HEK293 (cell line): ENCODE measurements around the gene CYP11A1.
A peak's percentile ranks its signal among the peaks of the same experiment; 100 is the strongest.

ENCODE experiments used
- CTCF ChIA-PET: fragments of 350-600 bp; formaldehyde crosslinking; extraction: SDS; loops from one replicate; lab custom pipeline; 2021; ENCODE audit warnings: antibody characterized with exemption; lab: Yijun Ruan, JAX
- POLR2A ChIA-PET: fragments of 300-600 bp; formaldehyde crosslinking; extraction: SDS; loops from one replicate; lab custom pipeline; 2020; ENCODE audit warnings: antibody characterized with exemption, inconsistent platforms; lab: Yijun Ruan, JAX
- H3K27ac ChIP-seq: fragments of 200-500 bp; sonication (Bioruptor generic); 2 replicates; pipeline ENCODE4 v1.5.1; 2014; ENCODE audit warnings: low read depth, low read length, control low read depth, inconsistent platforms; ENCODE audit errors: extremely low read depth
- H3K36me3 ChIP-seq, 2 experiments: fragments of 200-500 bp in 1 of 2; sonication (Bioruptor generic) in 1 of 2; 1 replicate in 1 of 2; 2 replicates in 1 of 2; pipeline ENCODE4 v1.5.1; 2014 to 2017; ENCODE audit warnings: inconsistent platforms in 2 of 2, low read length in 2 of 2; ENCODE audit not compliant: control insufficient read depth in 2 of 2, insufficient read depth in 1 of 2
- H3K4me1 ChIP-seq: fragments of 200-500 bp; sonication (Bioruptor generic); 2 replicates; pipeline ENCODE4 v1.5.1; 2014; ENCODE audit warnings: mild to moderate bottlenecking, low read length, inconsistent platforms; ENCODE audit not compliant: control insufficient read depth, insufficient read depth
- H3K4me3 ChIP-seq: 2 replicates; pipeline ENCODE4 v1.5.1; 2011; ENCODE audit warnings: low read depth, mild to moderate bottlenecking, control low read depth, low read length, moderate library complexity
- H3K9me3 ChIP-seq: fragments of 200-500 bp; sonication (Bioruptor generic); 2 replicates; pipeline ENCODE4 v1.5.1; 2014; ENCODE audit warnings: low read depth, low read length, inconsistent platforms; ENCODE audit not compliant: control insufficient read depth, insufficient read depth
- BCL11A ChIP-seq: fragments of 450-650 bp; formaldehyde crosslinking; IDR thresholded peaks from 2 replicates; pipeline ENCODE4 v1.5.1; 2016; ENCODE audit warnings: low read depth, missing biosample characterization, missing genetic modification characterization
- BCL11B ChIP-seq: fragments of 450-650 bp; formaldehyde crosslinking; IDR thresholded peaks from 2 replicates; pipeline ENCODE4 v1.5.1; 2016; ENCODE audit warnings: low read depth, missing biosample characterization, missing genetic modification characterization
- EGR2 ChIP-seq: fragments of 450-650 bp; formaldehyde crosslinking; IDR thresholded peaks from 2 replicates; pipeline ENCODE4 v1.5.1; 2016; ENCODE audit warnings: low read depth, missing biosample characterization, missing genetic modification characterization
- IKZF3 ChIP-seq: fragments of 450-650 bp; IDR thresholded peaks from 2 replicates; pipeline ENCODE4 v1.5.0; 2018; ENCODE audit warnings: missing biosample characterization, mild to moderate bottlenecking, missing genetic modification characterization, moderate library complexity
- KLF10 ChIP-seq: fragments of 450-650 bp; IDR thresholded peaks from 2 replicates; pipeline ENCODE4 v1.5.1; 2018; ENCODE audit warnings: missing biosample characterization, mild to moderate bottlenecking, missing genetic modification characterization
- PRDM1 ChIP-seq: fragments of 450-650 bp; formaldehyde crosslinking; IDR thresholded peaks from 2 replicates; pipeline ENCODE4; 2016; ENCODE audit warnings: missing biosample characterization, missing genetic modification characterization
- SETDB1 ChIP-seq: IDR thresholded peaks from one replicate; pipeline ENCODE4 v1.6.1; 2017; ENCODE audit warnings: mild to moderate bottlenecking, low read length, moderate library complexity, mixed read lengths; ENCODE audit not compliant: insufficient read length
- ZFHX2 ChIP-seq: fragments of 450-650 bp; formaldehyde crosslinking; conservative IDR thresholded peaks from 2 replicates; pipeline ENCODE4 v1.5.1; 2016; ENCODE audit warnings: missing biosample characterization, missing genetic modification characterization
- ZIC2 ChIP-seq: fragments of 450-650 bp; formaldehyde crosslinking; IDR thresholded peaks from 2 replicates; pipeline ENCODE4 v1.5.1; 2016; ENCODE audit warnings: missing biosample characterization, missing genetic modification characterization
- ZNF140 ChIP-seq: fragments of 450-650 bp; formaldehyde crosslinking; IDR thresholded peaks from 2 replicates; pipeline ENCODE4 v1.5.1; 2016; ENCODE audit warnings: missing biosample characterization, missing genetic modification characterization
- ZNF169 ChIP-seq: fragments of 450-650 bp; formaldehyde crosslinking; IDR thresholded peaks from 2 replicates; pipeline ENCODE4 v1.5.1; 2016; ENCODE audit warnings: missing biosample characterization, missing genetic modification characterization
- ZNF174 ChIP-seq: fragments of 450-650 bp; formaldehyde crosslinking; IDR thresholded peaks from 2 replicates; pipeline ENCODE4 v1.5.0; 2017; ENCODE audit warnings: missing biosample characterization, mild to moderate bottlenecking, missing genetic modification characterization
- ZNF202 ChIP-seq: fragments of 450-650 bp; formaldehyde crosslinking; IDR thresholded peaks from 2 replicates; pipeline ENCODE4 v1.5.1; 2016; ENCODE audit warnings: missing biosample characterization, missing genetic modification characterization, borderline replicate concordance
- ZNF266 ChIP-seq: fragments of 450-650 bp; formaldehyde crosslinking; IDR thresholded peaks from 2 replicates; pipeline ENCODE4 v1.5.1; 2016; ENCODE audit warnings: missing biosample characterization, missing genetic modification characterization, low read depth
- ZNF302 ChIP-seq: fragments of 450-650 bp; formaldehyde crosslinking; IDR thresholded peaks from 2 replicates; pipeline ENCODE4 v1.5.1; 2016; ENCODE audit warnings: missing biosample characterization, missing genetic modification characterization, low read depth
- ZNF324 ChIP-seq: fragments of 450-650 bp; formaldehyde crosslinking; IDR thresholded peaks from 2 replicates; pipeline ENCODE4 v1.5.1; 2016; ENCODE audit warnings: missing biosample characterization, missing genetic modification characterization
- ZNF335 ChIP-seq: fragments of 450-650 bp; formaldehyde crosslinking; conservative IDR thresholded peaks from 2 replicates; pipeline ENCODE4 v1.5.1; 2016; ENCODE audit warnings: missing biosample characterization, missing genetic modification characterization
- ZNF514 ChIP-seq: fragments of 450-650 bp; formaldehyde crosslinking; IDR thresholded peaks from 2 replicates; pipeline ENCODE4 v1.5.1; 2016; ENCODE audit warnings: missing biosample characterization, missing genetic modification characterization
- ZNF548 ChIP-seq: fragments of 450-650 bp; formaldehyde crosslinking; IDR thresholded peaks from 2 replicates; pipeline ENCODE4 v1.5.1; 2016; ENCODE audit warnings: missing biosample characterization, missing genetic modification characterization
- ZNF555 ChIP-seq: fragments of 450-650 bp; formaldehyde crosslinking; conservative IDR thresholded peaks from 2 replicates; pipeline ENCODE4 v1.5.1; 2017; ENCODE audit warnings: missing biosample characterization, mild to moderate bottlenecking, missing genetic modification characterization, inconsistent platforms
- ZNF560 ChIP-seq: fragments of 450-650 bp; formaldehyde crosslinking; IDR thresholded peaks from 2 replicates; pipeline ENCODE4 v1.5.1; 2017; ENCODE audit warnings: missing biosample characterization, missing genetic modification characterization, borderline replicate concordance
- ZNF664 ChIP-seq: fragments of 450-650 bp; formaldehyde crosslinking; IDR thresholded peaks from 2 replicates; pipeline ENCODE4 v1.5.1; 2016; ENCODE audit warnings: missing biosample characterization, missing genetic modification characterization
- ZNF830 ChIP-seq: fragments of 450-650 bp; IDR thresholded peaks from 2 replicates; pipeline ENCODE4 v1.5.0; 2018; ENCODE audit warnings: missing biosample characterization, missing genetic modification characterization, low read depth, mild to moderate bottlenecking, moderate library complexity
- ZNF843 ChIP-seq: fragments of 450-650 bp; formaldehyde crosslinking; IDR thresholded peaks from 2 replicates; pipeline ENCODE4 v1.5.1; 2016; ENCODE audit warnings: missing biosample characterization, missing genetic modification characterization
- ZSCAN16 ChIP-seq: fragments of 450-650 bp; formaldehyde crosslinking; IDR thresholded peaks from 2 replicates; pipeline ENCODE4 v1.5.1; 2016; ENCODE audit warnings: missing biosample characterization, missing genetic modification characterization
- TF ChIP-seq, protein P1 (sequence below): fragments of 450-650 bp; formaldehyde crosslinking; IDR thresholded peaks from 2 replicates; pipeline ENCODE4 v1.5.1; 2017; ENCODE audit warnings: missing biosample characterization, missing genetic modification characterization
- TF ChIP-seq, protein P2 (sequence below): fragments of 450-650 bp; formaldehyde crosslinking; IDR thresholded peaks from 2 replicates; pipeline ENCODE4 v1.5.1; 2016; ENCODE audit warnings: missing biosample characterization, missing genetic modification characterization
- TF ChIP-seq, protein P3 (sequence below): fragments of 450-650 bp; formaldehyde crosslinking; IDR thresholded peaks from 2 replicates; pipeline ENCODE4 v1.5.1; 2016; ENCODE audit warnings: missing biosample characterization, missing genetic modification characterization, low read depth
- TF ChIP-seq, protein P4 (sequence below): fragments of 450-650 bp; formaldehyde crosslinking; IDR thresholded peaks from 2 replicates; pipeline ENCODE4 v1.5.1; 2016; ENCODE audit warnings: missing biosample characterization, missing genetic modification characterization

Gene CYP11A1

DNA sequence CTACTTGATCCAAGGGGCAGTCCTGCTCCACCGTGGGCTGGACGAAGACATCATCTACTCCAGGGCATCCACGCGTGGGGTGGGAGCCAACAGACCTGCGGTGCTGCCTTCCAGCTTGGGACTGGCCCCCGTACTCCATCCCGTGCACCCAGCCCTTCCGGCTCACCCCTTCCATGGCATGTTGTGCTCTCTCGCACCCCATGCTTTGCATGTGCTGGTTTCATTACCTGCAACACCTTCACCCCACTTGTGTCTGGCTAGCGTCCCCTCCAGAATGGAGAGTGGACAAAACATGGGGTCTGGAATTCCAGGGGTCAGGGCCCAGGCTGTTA lies 36.1 kb upstream of the CYP11A1 start:
- Histone ChIP-seq H3K4me3 (no peak overlapping the region), H3K36me3 (no peaks in the 10 kb centered on the region), H3K27ac (no peak overlapping the region), H3K4me1 (no peaks in the 10 kb centered on the region), H3K9me3 (no peaks in the 10 kb centered on the region)
- TF ChIP-seq, protein P1, sequence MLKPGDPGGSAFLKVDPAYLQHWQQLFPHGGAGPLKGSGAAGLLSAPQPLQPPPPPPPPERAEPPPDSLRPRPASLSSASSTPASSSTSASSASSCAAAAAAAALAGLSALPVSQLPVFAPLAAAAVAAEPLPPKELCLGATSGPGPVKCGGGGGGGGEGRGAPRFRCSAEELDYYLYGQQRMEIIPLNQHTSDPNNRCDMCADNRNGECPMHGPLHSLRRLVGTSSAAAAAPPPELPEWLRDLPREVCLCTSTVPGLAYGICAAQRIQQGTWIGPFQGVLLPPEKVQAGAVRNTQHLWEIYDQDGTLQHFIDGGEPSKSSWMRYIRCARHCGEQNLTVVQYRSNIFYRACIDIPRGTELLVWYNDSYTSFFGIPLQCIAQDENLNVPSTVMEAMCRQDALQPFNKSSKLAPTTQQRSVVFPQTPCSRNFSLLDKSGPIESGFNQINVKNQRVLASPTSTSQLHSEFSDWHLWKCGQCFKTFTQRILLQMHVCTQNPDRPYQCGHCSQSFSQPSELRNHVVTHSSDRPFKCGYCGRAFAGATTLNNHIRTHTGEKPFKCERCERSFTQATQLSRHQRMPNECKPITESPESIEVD (tag by site-specific recombination), result no peak
- TF ChIP-seq, protein P2, sequence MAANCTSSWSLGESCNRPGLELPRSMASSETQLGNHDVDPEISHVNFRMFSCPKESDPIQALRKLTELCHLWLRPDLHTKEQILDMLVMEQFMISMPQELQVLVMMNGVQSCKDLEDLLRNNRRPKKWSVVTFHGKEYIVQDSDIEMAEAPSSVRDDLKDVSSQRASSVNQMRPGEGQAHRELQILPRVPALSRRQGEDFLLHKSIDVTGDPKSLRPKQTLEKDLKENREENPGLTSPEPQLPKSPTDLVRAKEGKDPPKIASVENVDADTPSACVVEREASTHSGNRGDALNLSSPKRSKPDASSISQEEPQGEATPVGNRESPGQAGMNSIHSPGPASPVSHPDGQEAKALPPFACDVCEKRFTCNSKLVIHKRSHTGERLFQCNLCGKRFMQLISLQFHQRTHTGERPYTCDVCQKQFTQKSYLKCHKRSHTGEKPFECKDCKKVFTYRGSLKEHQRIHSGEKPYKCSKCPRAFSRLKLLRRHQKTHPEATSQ, result no peak
- no peak for TF ChIP-seq ZNF324 (tag by site-specific recombination)
- TF ChIP-seq ZSCAN16 (tag by site-specific recombination), result no peak
- TF ChIP-seq ZNF514 (tag by site-specific recombination), result no peak
- no peak for TF ChIP-seq ZNF202
- TF ChIP-seq PRDM1, result no peak
- TF ChIP-seq ZNF302, result no peak
- TF ChIP-seq, protein P3, sequence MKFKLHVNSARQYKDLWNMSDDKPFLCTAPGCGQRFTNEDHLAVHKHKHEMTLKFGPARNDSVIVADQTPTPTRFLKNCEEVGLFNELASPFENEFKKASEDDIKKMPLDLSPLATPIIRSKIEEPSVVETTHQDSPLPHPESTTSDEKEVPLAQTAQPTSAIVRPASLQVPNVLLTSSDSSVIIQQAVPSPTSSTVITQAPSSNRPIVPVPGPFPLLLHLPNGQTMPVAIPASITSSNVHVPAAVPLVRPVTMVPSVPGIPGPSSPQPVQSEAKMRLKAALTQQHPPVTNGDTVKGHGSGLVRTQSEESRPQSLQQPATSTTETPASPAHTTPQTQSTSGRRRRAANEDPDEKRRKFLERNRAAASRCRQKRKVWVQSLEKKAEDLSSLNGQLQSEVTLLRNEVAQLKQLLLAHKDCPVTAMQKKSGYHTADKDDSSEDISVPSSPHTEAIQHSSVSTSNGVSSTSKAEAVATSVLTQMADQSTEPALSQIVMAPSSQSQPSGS, result no peak
- TF ChIP-seq ZNF174 (tag by site-specific recombination), result no peak
- no peak for TF ChIP-seq KLF10 (tag by site-specific recombination)
- peak; percentile 27; the same call in 1 of the 2 replicates for TF ChIP-seq ZIC2 (tag by site-specific recombination)
- TF ChIP-seq ZNF140, result no peak
- TF ChIP-seq ZNF843 (tag by site-specific recombination), result no peak
- TF ChIP-seq ZFHX2 (tag by site-specific recombination), result peak; percentile 60
- no peak for TF ChIP-seq ZNF169
- no peak for TF ChIP-seq ZNF664 (tag by site-specific recombination)
- TF ChIP-seq ZNF830 (tag by site-specific recombination), result no peak
- TF ChIP-seq EGR2, result peak; percentile 74; the same call in 1 of the 2 replicates
- no peak for TF ChIP-seq SETDB1
- no peak for TF ChIP-seq ZNF266
- ChIA-PET CTCF (interaction anchor here (1.3 kb wide), 1 partner anchor 8 kb away, joined by 3 read pairs; no protein-coding TSS in a partner anchor), POLR2A (interaction anchor here (1.4 kb wide), 1 partner anchor 19 kb away, joined by 4 read pairs; no protein-coding TSS in a partner anchor)

DNA sequence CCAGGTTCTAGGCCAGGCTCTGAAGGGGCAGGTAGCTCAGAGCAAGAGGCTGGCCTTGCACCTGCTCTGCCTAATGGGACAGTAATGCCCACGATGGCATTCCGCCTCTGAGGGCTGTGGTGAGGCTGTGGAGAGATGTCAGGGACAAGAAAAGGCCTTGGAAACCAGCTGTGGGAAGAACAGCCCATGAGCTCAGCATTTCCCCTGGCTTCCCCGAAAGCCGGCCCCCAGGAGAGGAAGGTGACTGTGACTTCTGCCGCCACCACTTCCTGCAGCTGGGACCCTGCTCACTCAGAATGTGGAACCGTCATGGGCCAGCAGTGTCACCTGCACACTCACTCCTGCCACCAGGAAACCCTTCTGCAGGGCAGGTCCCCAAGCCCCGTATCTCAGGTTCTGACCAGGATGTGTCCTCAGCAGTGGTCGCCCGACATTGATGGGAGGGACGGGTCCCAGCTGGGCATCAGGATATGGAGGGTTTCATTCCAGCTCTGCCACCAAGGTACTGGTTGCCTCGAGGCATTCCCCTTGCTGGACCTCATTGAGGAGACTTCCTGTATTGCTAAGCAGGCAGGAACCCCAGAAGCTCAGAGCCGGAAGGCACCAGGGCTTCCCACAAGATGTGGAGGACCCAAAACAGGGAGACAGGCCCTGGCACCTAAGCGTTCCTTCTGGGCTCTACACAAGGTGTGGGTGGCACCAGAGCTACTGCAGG lies 35.6 kb upstream of the CYP11A1 start:
- no peak overlapping the region for H3K27ac ChIP-seq
- CTCF ChIA-PET, result interaction anchor here (1.1 to 1.3 kb wide), 2 partner anchors 7 to 20 kb away, joined by 3 to 5 read pairs; no protein-coding TSS in a partner anchor
- no peaks in the 10 kb centered on the region for H3K9me3 ChIP-seq
- H3K4me1 ChIP-seq, result no peaks in the 10 kb centered on the region
- no peaks in the 10 kb centered on the region for H3K36me3 ChIP-seq
- H3K4me3 ChIP-seq, result no peak overlapping the region
- POLR2A ChIA-PET, result interaction anchor here (1.4 kb wide), 1 partner anchor 18 kb away, joined by 4 read pairs; no protein-coding TSS in a partner anchor
- TF ChIP-seq BCL11A (tag by site-specific recombination) (no peak), ZNF548 (tag by site-specific recombination) (no peak), ZNF555 (tag by site-specific recombination) (no peak), BCL11B (tag by site-specific recombination) (no peak), IKZF3 (tag by site-specific recombination) (no peak), ZNF560 (tag by site-specific recombination) (no peak), ZNF335 (no peak)
- TF ChIP-seq, protein P3, result no peak
- TF ChIP-seq, protein P4, sequence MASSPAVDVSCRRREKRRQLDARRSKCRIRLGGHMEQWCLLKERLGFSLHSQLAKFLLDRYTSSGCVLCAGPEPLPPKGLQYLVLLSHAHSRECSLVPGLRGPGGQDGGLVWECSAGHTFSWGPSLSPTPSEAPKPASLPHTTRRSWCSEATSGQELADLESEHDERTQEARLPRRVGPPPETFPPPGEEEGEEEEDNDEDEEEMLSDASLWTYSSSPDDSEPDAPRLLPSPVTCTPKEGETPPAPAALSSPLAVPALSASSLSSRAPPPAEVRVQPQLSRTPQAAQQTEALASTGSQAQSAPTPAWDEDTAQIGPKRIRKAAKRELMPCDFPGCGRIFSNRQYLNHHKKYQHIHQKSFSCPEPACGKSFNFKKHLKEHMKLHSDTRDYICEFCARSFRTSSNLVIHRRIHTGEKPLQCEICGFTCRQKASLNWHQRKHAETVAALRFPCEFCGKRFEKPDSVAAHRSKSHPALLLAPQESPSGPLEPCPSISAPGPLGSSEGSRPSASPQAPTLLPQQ (tag by site-specific recombination), result no peak
